Stimulated activated CD4-positive, alpha-beta T cell treated with anti-CD3 and anti-CD28 coated beads, Interleukin-2, amount 100 ng/mL, for 24 hours (primary cell): Measurements from ENCODE around the gene LEFTY1.
A peak's percentile ranks its signal among the peaks of the same experiment; 100 is the strongest.
"Not testable (repeated sequence)": the region's sequence is repeated elsewhere in the genome, so short reads cannot be mapped to it uniquely, and the experiment has no call there.

Experiments
- DNase-seq, 2 donors: peaks; one replicate each; pipeline ENCODE4 v3.0.0-alpha.2; 2020

The LEFTY1 gene

DNA sequence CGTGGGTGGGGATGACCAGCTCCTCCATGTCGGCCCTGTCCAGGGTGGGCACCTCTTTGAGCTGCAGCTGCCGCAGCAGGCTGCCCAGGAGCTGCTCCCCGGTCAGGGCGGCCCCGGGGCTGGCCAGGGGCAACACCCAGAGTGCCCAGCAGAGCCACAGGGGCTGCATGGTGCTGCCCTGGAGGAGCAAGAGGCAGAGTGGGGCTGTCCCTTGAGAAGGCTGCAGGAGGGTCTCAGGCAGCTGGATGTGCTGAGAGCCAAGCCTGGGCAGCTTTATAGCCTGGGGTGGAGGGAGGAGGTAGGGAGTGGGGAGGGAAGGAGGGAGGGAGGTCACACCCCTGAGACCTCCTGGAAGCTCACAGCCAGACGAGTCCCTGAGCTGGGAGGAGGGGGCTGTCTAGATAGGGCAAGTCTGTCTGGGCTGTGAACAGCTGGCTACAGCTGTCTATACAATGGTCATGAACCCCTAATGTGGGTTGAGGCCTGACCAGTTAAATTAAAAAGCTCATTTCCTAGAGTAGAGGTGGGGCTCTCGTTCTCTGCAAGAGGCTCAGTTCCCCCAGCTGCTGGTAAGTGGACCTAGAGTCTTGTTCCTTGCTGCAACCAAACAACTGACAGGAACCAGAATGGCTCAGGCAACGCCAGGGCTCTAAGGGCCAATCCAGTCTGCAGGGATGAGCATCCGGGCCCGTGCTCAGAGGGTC is at the start of gene LEFTY1:
Gene LEFTY1, minus strand, starts transcription at position 249 of the 704 bp plus-strand sequence. Its CDS starts 80 bp downstream, at position 169.
- DNase-seq, result no peak

DNA sequence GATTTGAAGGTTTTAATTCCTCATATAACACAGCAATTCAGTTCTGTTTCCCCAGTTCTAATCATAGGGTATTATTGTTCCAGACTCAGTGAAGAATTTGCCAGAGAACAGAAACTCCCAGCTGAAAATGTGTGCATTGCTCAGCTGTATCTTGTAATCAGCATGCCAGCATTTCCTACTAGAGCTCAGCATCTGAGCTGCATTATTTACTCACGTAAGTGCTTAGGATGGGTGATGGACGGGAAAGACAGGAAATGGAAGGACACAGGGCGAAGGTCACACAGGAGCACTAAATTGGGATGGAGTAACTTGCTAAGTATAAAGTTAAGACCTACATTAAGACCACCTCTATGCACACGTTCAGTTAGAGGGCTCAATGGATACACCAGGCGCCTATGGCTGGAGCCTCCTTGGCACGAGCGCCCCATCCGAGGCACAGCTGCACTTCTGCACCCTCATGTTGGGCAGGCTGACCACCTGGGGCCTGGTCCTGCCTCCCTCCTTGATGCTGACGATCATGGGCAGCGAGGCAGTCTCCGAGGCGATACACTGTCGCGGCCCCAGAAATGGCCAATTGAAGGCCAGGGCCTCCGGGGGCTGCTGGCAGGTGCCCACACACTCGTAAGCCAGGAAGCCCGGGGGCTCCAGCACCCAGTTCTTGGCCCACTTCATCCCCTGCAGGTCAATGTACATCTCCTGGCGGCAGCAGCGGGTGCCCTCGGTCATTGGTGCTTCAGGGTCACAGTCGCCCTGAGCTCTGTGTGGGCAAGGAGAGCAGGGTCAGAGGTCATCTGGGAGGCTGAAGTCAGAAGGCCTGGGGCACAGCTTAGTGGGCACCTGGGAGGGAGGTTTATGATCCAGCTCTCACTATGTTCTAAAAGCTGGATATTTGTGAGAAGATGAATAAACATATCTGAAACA is 48.4 kb upstream of the LEFTY1 start:
- no peak for DNase-seq

DNA sequence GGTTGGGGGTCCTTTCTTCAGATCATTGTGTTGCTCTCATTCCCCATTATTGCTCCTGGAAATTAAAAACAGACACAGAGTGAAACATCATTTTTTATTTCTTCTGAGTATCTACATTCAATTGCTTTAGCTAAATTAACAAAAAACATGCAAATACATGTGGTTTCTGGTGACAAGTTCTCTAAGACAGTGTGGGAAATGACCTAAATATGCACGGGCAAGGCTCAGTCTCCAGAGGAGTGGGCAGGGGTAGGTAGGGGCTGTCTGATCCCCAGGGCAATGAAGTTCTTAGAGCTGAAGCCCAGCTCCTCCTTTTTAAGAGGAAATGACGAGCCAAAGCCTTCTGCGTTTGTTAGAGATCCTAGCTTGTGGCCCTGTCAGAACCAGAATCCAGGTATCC is 47.6 kb upstream of the LEFTY1 start:
- DNase-seq, result no peak

DNA sequence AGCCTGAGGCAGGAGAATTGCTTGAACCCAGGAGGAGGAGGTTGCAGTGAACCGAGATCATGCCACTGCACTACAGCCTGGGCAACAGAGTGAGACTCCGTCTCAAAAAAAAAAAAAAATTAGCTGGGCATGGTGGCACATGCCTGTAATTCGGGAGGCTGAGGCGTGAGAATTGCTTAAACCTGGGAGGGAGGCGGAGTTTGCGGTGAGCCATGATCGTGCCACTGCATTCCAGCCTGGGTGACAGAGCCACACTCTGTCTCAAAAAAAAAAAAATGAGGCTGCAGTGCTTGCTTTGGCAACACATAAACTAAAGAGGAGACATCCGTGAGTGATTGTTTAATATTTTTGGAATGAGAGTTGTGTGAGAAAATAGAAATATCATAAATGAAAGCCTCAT is 47.1 kb upstream of the LEFTY1 start:
- not testable (repeated sequence) for DNase-seq

- DNase-seq, result no peak
Measured at GRCh38 chr1:225934711-225935110, 45.8 kb upstream of the LEFTY1 start.

GRCh38 chr1:225933072-225933471 is 44.1 kb upstream of the LEFTY1 start:
- DNase-seq, result no peak

DNA sequence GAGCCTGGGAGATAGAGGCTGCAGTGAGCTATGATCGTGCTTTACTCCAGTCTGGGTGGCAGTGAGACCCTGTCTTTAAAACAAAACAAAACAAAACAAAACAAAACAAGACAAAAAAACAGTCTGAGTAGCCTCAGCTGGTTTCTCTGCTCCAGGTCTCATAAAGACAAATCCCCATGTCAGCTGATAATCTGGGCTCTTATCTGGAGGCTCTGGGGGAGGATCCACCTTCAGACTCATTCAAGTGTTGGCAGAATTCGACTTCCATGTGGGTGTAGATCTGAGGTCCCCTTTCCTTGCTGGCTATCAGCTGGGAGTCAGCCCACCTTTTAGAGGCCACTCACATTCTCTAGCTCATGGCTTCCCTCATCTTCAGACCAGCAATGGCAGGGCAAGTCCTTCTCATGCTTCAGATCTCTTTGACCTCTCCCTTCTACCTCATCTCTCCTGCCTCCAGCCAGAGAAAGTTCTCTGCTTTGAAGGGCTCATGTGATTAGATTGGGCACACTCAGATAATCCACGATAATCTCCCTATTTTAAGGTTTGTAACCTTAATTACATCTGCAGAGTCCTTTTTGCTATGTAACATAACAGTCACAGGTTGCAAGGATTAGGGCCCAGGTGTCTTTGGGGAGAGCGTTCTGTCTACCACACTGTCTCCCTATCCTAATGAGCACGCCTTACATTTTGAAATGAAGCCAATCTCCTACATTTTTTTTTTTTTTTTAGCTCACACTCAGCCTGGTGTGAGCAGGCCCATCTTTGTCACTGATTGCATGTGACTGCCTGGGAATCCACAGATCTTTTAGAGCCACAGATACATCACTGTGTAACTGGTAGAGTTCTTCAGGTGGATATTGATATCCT is 42.6 kb upstream of the LEFTY1 start:
- DNase-seq, result no peak

GRCh38 chr1:225930566-225930965 is 41.6 kb upstream of the LEFTY1 start:
- no peak for DNase-seq

DNA sequence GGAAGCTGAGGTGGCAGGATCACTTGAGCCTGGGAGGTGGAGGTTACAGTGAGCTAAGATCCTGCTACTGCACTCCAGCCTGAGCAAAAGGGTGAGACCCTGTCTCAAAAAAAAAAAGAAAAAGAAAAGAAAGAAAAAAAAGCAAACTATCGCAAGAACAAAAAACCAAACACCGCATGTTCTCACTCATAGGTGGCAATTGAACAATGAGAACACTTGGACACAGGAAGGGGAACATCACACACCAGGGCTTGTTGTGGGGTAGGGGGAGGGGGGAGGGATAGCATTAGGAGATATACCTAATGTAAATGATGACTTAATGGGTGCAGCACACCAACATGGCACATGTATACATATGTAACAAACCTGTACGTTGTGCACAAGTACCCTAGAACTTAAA is 40.5 kb upstream of the LEFTY1 start:
- DNase-seq, result not testable (repeated sequence)

GRCh38 chr1:225928186-225929175 is 39.5 kb upstream of the LEFTY1 start:
- no peak for DNase-seq

DNA sequence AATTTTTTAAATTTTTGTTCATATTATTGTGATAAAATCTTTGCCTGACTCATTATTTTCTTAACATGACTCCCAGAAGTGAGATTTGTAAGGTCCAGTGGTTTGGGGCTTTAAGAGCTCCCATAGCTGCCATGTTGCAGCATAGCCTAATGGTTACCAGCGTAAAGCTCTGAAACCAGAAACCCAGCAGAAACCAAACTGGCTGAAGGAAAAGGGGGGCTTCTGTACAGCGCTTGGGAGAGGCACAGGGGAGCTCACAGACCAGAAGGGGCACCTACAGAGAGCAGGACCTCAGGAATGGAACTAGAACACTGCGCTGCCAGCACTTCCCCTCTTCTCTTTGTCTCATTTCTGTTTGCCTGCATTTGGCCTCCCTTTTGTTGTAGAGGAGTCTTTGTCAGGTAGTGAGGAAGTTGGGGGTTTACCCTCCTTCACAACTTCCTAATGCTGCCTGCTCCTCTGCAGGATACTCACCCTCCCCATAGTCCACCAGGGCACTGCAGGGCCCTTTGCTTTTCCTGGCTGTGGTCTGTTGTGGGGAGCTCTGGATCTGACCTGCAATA is 37.7 kb upstream of the LEFTY1 start:
- no peak for DNase-seq

DNA sequence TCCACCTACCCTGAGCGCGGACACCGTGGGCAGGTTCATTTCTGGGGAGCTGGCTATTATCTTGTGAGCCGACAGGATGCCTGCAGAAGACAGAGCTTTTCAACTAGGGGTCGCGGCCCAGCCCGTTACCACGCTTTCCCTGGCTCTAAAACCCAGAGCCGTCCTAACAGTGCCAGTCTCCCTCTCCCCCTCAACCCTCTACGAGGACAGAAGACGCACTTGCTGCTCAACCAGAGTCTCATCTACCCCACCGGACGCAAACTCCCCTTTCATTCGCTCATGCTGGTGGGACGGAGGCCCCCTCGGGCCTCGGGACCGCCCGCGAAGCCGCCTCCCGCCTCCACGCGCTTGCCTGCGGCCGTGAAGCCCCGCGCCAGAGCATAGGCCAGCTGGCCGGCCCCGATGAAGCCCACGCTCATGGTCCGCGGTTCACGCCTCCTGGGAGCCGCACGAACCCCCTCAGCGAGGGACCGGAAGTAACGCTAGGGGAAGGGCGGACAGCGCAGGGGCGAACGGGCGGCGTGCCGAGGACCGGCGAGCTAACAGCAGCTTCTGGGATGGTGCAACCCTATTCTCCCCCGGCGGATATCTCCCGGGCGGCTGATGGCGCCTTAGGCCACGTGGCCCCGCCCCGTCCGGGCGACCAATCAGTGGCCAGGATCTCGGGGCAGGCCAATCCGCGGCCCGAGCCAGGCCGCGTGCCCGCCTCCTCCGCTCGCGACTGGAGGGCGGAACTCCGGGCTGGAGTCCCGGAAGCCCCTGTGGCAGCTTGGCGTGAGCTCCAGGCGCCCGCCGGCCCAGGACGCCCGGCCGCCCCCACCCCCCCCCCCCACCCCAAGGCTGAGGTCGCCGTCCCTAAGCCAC is 35.0 kb upstream of the LEFTY1 start, which contains the start of gene PYCR2:
Gene PYCR2, minus strand, starts transcription at position 559 of the 864 bp plus-strand sequence. Its CDS starts 140 bp downstream, at position 419.
- peak; percentile 93 to 95 for DNase-seq

- no peak for DNase-seq
Measured at GRCh38 chr1:225923381-225923691, 34.4 kb upstream of the LEFTY1 start.

DNA sequence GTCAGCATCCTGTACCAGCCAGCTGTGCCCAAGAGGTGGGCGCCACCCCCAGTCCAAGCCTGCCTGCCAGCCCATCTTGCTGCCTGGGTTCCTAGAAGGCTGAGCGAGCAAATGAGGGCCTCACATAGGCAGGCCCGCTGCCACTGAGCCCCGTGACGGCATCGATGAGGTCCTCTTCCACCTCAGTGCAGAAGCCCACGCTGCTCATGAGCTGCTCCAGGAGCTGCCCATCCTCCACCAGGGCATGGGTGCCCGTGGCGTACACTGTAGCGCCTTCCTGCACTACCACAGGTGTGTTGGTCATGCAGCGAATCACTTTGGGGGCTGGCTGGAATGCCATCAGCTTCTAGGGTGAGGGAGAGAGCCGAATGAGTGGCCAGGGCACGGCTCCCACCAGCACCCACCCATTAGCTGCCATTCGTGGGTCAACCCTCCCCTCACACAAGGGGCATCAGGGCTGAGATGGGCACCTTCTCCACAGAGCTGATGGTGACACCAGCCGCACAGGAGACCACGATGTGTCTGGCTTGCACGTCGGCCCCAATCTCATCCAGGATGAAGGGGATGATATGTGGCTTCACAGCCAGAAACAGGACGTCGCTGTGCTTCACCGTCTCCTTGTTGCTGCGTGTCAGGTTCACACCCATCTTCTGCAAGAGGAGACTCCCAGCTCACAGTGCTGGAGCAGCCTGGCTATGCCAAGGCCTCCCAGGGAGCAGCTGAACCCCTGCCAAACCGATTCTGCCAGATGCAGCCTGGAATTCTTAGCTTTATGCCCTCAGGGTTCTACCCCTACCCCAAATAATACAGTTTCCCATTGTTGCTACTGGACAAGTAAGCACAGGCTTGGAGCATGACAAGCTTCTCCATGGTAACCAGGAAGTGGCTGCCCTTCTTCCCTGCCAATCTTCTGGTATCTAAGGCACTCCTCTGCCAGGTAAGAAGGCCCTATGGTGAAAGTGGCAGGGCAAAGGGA is 33.1 kb upstream of the LEFTY1 start:
- DNase-seq, result no peak

DNA sequence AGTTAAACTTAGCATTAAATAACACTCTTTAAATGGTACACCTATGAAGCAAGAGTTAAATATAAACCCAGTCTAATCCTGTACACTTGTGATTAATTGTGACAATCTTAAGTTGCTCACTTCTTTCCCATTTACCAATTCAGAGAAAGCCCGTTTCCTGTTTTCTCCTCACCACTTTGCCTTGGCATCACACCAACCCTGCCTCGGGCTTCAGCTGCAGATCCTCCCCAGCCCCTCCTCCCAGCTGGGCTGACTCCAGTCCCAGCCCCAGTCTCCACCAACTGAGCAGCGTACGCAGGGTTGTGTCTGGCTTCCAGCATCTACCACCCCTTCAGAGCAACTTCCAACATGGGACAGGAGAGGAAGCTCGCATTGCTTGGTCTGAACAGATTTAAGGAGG is 31.0 kb upstream of the LEFTY1 start:
- DNase-seq, result peak in 1 of 2 donors; percentile 44

GRCh38 chr1:225918280-225918679 is 29.3 kb upstream of the LEFTY1 start:
- DNase-seq, result no peak

DNA sequence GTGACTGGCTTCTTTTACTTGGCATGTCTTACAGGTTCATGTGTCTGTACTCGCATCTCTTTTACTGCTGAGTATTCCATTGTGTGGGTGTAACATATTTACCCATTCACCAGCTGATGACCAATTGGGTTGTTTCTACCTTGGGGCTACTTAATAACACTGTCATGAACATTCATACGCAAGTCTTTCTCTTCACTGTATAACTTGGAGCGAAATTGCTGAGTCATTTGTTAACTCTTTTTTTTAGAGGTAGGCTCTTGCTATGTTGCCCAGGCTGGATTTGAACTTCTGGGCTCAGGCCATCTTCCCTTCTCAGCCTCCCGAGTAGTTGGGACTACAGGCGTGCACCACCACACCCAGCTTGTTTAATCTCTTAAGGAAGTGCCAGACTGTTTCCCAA is 28.6 kb upstream of the LEFTY1 start:
- no peak for DNase-seq

- DNase-seq, result no peak
Measured at GRCh38 chr1:225917101-225917500, 28.2 kb upstream of the LEFTY1 start.

DNA sequence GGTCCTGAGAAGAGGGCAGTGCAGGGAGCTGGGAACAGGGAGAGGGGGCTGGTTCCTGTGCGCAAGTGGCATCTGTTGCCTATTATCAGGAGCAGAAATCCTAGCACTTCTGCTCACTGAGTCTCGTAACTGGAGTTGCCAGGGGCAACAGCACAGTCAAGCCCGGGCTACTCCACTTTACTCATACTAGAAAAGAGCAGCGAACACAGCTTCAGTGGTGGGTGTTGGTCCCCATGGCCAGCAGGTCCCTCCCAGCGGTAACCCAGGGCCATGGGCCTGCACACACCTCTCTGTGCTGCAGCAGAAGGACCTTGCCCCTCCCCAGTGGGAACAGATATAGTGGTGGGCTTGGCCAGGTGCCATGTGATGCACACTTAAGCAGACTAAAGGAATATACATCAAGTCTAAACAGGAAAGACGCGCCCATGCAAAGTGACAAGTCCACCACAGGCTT is 26.6 kb upstream of the LEFTY1 start:
- no peak for DNase-seq
